HG03457 (cell line): ENCODE measurements around the gene ST3GAL5.

Experiments
- ATAC-seq: cut with Tn5 transposase; IDR thresholded peaks from one replicate; pipeline ENCODE4 v1.9.1; 2021; ENCODE audit warnings: moderate number of reproducible peaks; ENCODE audit not compliant: unreplicated experiment

The ST3GAL5 gene

GRCh38 chr2:85811180-85812093 lies 77.4 kb downstream of the ST3GAL5 start:
- no peak for ATAC-seq

GRCh38 chr2:85810371-85811179 lies 78.2 kb downstream of the ST3GAL5 start:
- no peak for ATAC-seq

DNA sequence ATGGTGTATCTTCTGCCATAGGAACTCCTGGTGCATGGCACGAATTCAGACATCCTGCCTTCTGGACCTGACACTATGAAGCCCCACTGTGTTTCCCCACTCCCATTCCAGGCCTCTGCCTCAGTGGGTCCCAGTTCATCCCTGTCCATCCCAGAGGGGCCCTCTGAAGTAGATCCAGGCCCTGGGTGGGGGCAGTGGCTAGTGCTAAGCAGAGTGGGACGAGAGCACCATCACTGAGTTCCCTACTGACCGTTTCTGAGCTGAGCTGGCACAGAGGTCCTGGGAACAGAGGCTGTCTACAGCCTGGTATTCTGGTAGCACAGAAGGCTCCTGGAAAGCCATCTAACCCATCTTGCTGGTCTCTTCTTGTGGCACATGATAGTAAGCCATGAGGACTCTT lies 81.0 kb downstream of the ST3GAL5 start:
- ATAC-seq, result no peak

DNA sequence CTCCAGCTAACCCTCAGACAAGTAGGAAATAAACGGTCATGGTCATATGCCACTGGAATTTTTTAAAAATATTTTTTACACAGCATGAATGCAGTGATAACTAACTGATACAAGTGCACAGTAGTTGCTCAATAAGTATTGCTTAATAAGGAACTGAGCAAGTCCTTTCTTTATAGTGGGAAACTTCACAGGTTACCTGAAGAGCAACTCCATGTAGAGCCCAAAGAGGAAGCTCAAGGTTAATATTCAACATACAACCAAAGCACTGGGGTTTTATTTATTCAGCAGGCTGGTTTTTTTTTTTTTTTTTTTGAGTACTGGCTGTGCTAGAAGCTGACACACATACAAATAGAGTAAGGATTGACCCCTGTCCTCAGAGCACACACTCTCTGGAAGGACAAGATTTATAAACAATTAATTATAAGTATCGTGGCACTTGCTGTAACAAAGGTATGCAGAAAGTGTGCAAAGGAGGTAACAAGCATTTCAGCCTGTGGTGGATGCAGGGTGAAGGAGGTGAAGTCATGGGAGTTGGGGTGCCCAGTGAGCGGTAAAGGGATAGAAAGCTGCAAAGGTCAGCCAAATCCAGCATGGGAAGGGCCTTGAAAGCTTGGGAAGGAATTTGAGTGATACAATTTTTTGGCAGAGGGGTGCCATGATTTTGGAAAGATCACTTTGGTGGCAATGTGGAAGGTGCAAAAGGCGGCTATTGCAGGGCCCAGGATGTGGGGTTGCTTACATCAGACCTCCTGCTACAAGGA lies 82.3 kb downstream of the ST3GAL5 start:
- ATAC-seq, result no peak

GRCh38 chr2:85804583-85804982 lies 84.2 kb downstream of the ST3GAL5 start:
- ATAC-seq, result no peak

GRCh38 chr2:85803704-85804425 lies 84.9 kb downstream of the ST3GAL5 start:
- no peak for ATAC-seq

DNA sequence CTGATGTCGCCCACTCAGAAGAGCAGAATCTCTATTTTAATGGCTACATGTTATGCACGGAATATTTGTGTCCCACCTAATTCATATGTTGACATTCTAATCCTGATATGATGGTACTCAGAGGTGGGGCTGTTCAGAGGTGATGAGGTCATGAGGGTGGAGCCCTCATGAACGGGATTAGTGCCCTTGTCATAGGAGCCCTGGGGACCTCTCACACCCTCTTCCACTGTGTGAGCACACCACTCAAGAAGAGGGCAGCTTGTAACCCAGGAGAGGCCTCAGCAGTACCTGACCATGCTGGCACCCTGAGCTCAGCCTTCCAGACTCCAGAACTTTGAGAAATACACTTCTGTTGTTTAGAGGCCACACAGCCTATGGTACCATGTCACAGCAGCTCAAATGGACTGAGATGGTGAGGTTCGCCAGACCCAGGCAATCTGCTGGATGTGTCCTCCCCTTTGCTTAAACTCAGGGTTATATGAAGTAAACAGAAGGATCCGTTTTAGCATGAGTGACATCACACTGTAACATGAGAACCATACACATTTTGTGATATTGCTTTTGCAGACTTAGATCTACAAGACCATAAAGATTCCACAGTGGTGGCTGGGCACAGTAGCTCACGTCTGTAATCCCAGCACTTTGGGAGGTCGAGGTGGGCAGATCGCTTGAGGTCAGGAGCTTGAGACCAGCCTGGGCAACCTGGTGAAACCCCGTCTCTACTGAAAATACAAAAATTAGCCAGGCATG lies 86.3 kb downstream of the ST3GAL5 start:
- no peak for ATAC-seq

- no peak for ATAC-seq
Observed at GRCh38 chr2:85801871-85802270, 86.9 kb downstream of the ST3GAL5 start.

DNA sequence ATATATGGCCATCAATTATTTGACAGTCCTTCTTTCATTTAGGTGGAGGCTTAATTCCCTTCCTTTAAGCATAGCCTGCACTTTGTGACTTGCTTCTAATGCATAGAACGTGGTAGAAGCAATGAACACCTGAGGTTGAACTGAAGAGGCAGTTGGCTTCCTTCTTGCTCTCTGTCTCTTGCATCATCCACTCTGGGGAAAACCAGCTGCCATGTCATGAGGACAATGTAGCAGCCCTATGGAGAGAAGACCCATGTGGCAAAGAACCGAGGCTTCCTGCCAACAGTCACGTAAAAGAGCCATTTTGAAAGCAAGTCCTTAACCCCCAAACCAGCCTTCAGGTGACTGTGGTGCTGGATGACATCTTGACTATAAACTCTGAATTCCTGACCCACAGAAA lies 88.2 kb downstream of the ST3GAL5 start:
- no peak for ATAC-seq

GRCh38 chr2:85799215-85799956 lies 89.4 kb downstream of the ST3GAL5 start:
- no peak for ATAC-seq

- ATAC-seq, result no peak
Observed at GRCh38 chr2:85797921-85798320, 90.9 kb downstream of the ST3GAL5 start.

GRCh38 chr2:85797263-85797660 lies 91.5 kb downstream of the ST3GAL5 start:
- ATAC-seq, result no peak

DNA sequence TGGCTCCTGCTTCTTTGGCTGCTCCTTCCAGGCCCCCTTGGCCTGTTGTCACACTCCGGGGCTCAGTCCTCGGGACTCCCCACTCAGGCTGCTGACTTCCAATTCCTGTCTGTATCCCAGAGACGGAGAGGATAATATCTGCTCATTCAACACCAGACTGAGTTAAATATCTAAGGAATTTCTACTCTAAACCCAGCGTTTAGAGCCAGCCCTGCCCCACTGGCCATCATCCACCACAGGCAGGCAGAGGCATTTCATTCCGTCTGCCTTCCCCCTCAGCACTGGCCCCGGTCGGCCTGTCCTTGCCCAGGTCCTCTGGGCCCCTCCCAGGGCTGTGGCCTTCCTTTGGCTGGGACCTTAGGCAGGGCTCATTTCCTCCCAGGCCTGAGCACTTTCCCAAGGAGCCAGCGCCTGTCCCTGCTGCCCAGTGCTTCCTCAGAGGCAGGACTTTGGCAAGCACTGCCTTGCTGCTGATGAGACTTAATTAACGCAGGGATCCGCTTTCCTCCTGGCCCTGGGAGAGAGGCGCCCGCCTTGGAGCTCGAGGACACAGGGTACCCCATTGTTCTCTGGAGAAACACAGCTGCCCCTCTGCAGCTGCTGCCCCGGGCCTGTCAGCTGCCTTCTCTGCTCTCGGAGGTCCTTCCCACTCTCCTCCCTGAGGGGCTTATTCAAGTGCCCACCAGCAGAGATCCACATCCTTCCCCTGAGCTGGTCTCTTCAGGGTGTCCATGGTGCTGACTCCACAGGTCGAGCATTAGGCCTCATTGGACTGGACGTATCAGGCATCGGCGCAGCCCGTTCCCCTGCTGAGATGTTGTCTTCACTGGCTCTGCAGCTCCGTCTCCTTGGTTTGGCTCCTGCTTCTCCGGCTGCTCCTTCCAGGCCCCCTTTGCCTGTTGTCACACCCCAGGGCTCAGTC lies 92.2 kb downstream of the ST3GAL5 start:
- ATAC-seq, result no peak

- ATAC-seq, result no peak
Observed at GRCh38 chr2:85796046-85796340, 92.8 kb downstream of the ST3GAL5 start.

DNA sequence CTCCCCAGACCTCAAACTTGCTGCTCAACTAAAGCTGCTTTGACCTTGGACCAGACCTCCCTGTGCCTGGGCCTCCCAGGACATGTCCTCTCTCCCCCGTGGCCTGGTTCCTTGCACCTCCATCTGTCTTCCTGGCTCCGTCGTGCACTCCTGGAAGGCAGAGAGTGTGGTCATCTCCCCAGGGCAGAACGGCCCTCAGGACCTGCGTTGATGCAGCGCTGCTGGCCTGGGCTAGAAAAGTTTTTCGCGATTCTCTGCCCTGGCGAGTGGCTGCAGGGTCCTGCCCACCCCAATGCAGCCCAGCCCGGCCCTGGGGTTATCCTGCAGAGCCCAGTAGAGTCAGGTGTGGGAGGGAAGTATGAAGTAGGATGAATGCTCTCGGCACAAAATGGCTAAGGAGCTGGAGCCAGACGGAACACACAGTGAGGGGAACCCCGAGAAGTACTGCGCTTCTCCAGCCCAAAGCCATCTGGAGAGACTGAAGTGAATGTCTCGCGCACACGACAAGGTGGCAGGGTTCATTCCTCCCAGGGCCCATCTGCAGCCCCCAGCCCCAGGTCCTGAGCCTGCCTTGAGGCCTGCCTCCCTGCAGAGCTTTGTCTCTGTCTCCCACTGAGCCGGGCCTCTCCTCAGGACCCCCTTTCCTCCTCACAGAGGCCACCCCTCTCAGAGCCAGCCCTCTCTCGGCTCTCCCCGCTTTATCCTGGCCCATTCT lies 93.3 kb downstream of the ST3GAL5 start:
- no peak for ATAC-seq

- ATAC-seq, result no peak
Observed at GRCh38 chr2:85794491-85795121, 94.2 kb downstream of the ST3GAL5 start.

- no peak for ATAC-seq
Observed at GRCh38 chr2:85794038-85794441, 94.8 kb downstream of the ST3GAL5 start.
